HepG2 (cell line): ENCODE results near the gene STRADB. TPM values are rescaled to one million over a fixed set of nuclear protein-coding genes. Genes with fewer than 3 reads are reported as not detected.

ENCODE experiments used
- ATAC-seq: fragments of 200-7000 bp; cut with Tn5 transposase; 3 replicates; pipeline ENCODE4 v1.9.1; 2020; ENCODE audit warnings: mild to moderate bottlenecking, moderate library complexity
- BruUV-seq: library from RNA; stranded (reverse); fragments of 400-500 nt; replicated peaks from 2 replicates; lab custom pipeline; 2021; lab: Mats Ljungman, UMichigan
- CTCF ChIA-PET: fragments of 300-600 bp; formaldehyde crosslinking; extraction: SDS; loops from one replicate; lab custom pipeline; 2021; ENCODE audit warnings: low total read pairs, inconsistent platforms, low intra/inter-chr PET ratio; lab: Yijun Ruan, JAX
- POLR2A ChIA-PET: fragments of 350-600 bp; sonication (Branson Sonifier 250); formaldehyde crosslinking; loops from one replicate; lab custom pipeline; 2020; ENCODE audit warnings: antibody characterized with exemption, inconsistent platforms; lab: Yijun Ruan, JAX
- DNase-seq: peaks from one replicate; pipeline ENCODE4 v3.0.0-alpha.2; 2015; ENCODE audit warnings: low spot score
- FAIRE-seq: peaks from 3 replicates; lab custom pipeline; 2011; peaks lifted over from hg19 to GRCh38; lab: Jason Lieb, UNC
- H2AFZ ChIP-seq: one replicate; pipeline ENCODE4 v1.6.1; 2011; ENCODE audit warnings: low read length, inconsistent platforms
- H3K27ac ChIP-seq: fragments of 300-600 bp; 3 replicates; pipeline ENCODE4 v1.8.0; 2011; ENCODE audit warnings: mixed run types, mild to moderate bottlenecking, mixed read lengths, low read length, inconsistent platforms; ENCODE audit not compliant: insufficient read depth; ENCODE audit errors: extremely low read length
- H3K27me3 ChIP-seq, 2 experiments: fragments of 200-600 bp in 1 of 2; 2 replicates in 1 of 2; 3 replicates in 1 of 2; pipeline versions ENCODE4 v1.6.0 to v1.8.0; 2011; ENCODE audit warnings: low read length in 2 of 2, mild to moderate bottlenecking in 2 of 2, moderate library complexity in 2 of 2, inconsistent platforms in 1 of 2; ENCODE audit not compliant: insufficient read depth in 2 of 2, control insufficient read depth in 1 of 2
- H3K36me3 ChIP-seq, 2 experiments: fragments of 200-600 bp in 1 of 2; replicated peaks in 1 of 2; 2 replicates in 1 of 2; 3 replicates in 1 of 2; pipeline versions ENCODE4 v1.5.1 to v1.8.0; 2011; ENCODE audit warnings: low read length in 2 of 2, inconsistent platforms in 1 of 2; ENCODE audit not compliant: insufficient read depth in 2 of 2, control insufficient read depth in 1 of 2
- H3K4me1 ChIP-seq: 2 replicates; pipeline ENCODE4 v1.5.1; 2012; ENCODE audit warnings: low read length, inconsistent platforms; ENCODE audit not compliant: insufficient read depth
- H3K4me2 ChIP-seq: 2 replicates; pipeline ENCODE4 v1.6.0; 2011; ENCODE audit warnings: low read depth, low read length, inconsistent platforms
- H3K4me3 ChIP-seq, 3 experiments: fragments of 200-600 bp in 1 of 3; sonication (generic), shearing (Covaris generic) in 1 of 3; replicated peaks in 1 of 3; 2 replicates each; pipeline ENCODE4 v1.5.1; 2011 to 2016; ENCODE audit warnings: low read length in 3 of 3, inconsistent platforms in 2 of 3, low read depth in 2 of 3, mild to moderate bottlenecking in 2 of 3, control low read depth in 1 of 3, mixed read lengths in 1 of 3; ENCODE audit not compliant: insufficient read depth in 1 of 3
- H3K79me2 ChIP-seq: one replicate; pipeline ENCODE4 v1.6.1; 2011; ENCODE audit warnings: low read length, inconsistent platforms; ENCODE audit not compliant: insufficient read depth
- H3K9ac ChIP-seq: 2 replicates; pipeline ENCODE4 v1.6.0; 2011; ENCODE audit warnings: mild to moderate bottlenecking, low read depth, low read length, inconsistent platforms; ENCODE audit not compliant: insufficient read depth
- H3K9me3 ChIP-seq: 2 replicates; pipeline ENCODE4 v1.5.1; 2012; ENCODE audit warnings: mild to moderate bottlenecking, low read length
- H4K20me1 ChIP-seq: 2 replicates; pipeline ENCODE4 v1.6.0; 2011; ENCODE audit warnings: inconsistent platforms, mild to moderate bottlenecking, low read length, moderate library complexity; ENCODE audit not compliant: insufficient read depth
- AGO2 ChIP-seq: fragments of 200-400 bp; formaldehyde crosslinking; optimal IDR thresholded peaks from 2 replicates; pipeline ENCODE3; 2017; ENCODE audit warnings: mild to moderate bottlenecking, low read depth, low read length, moderate library complexity
- CERS6 ChIP-seq: sonication (generic); formaldehyde crosslinking; IDR thresholded peaks from 2 replicates; pipeline ENCODE4 v1.5.0; 2020; ENCODE audit warnings: missing genetic modification reagents
- DNMT3B ChIP-seq: conservative IDR thresholded peaks from 2 replicates; pipeline ENCODE4 v1.6.1; 2016; ENCODE audit warnings: missing biosample characterization, control low read depth
- DRAP1 ChIP-seq: IDR thresholded peaks from 2 replicates; pipeline ENCODE4 v1.6.1; 2016; ENCODE audit warnings: missing genetic modification reagents, missing compliant biosample characterization
- EEA1 ChIP-seq: sonication (generic); formaldehyde crosslinking; IDR thresholded peaks from 2 replicates; pipeline ENCODE4 v1.5.1; 2020; ENCODE audit warnings: mild to moderate bottlenecking, missing genetic modification reagents, borderline replicate concordance
- HNF4A ChIP-seq: sonication (generic); formaldehyde crosslinking; IDR thresholded peaks from 2 replicates; pipeline ENCODE4 v1.4.0; 2020; ENCODE audit warnings: missing genetic modification reagents
- HNRNPUL1 ChIP-seq: fragments of 200-400 bp; formaldehyde crosslinking; IDR thresholded peaks from 2 replicates; pipeline ENCODE4 v1.6.1; 2017; ENCODE audit warnings: low read depth, mild to moderate bottlenecking, low read length, moderate library complexity
- IRF1 ChIP-seq: sonication (generic); formaldehyde crosslinking; IDR thresholded peaks from 2 replicates; pipeline ENCODE4 v1.4.0; 2020; ENCODE audit warnings: low read depth, mild to moderate bottlenecking, missing genetic modification reagents
- KAT7 ChIP-seq: IDR thresholded peaks from 2 replicates; pipeline ENCODE4 v1.6.1; 2018; ENCODE audit warnings: borderline replicate concordance, missing compliant biosample characterization
- KDM3A ChIP-seq: IDR thresholded peaks from 2 replicates; pipeline ENCODE4 v1.6.1; 2018; ENCODE audit warnings: low read depth, missing compliant biosample characterization
- MAFG ChIP-seq: sonication (generic); formaldehyde crosslinking; IDR thresholded peaks from 2 replicates; pipeline ENCODE4 v1.5.1; 2020; ENCODE audit warnings: mild to moderate bottlenecking, missing genetic modification reagents
- NCOR1 ChIP-seq: fragments of 200-600 bp; sonication (generic); IDR thresholded peaks from 2 replicates; pipeline ENCODE4 v1.7.0; 2017; ENCODE audit warnings: antibody characterized with exemption, low read length, borderline replicate concordance
- ZNF30 ChIP-seq: sonication (generic); formaldehyde crosslinking; IDR thresholded peaks from 2 replicates; pipeline ENCODE4 v1.5.0; 2020; ENCODE audit warnings: mild to moderate bottlenecking, missing genetic modification reagents
- ZNF598 ChIP-seq: sonication (generic); formaldehyde crosslinking; IDR thresholded peaks from 2 replicates; pipeline ENCODE4 v1.5.1; 2020; ENCODE audit warnings: mild to moderate bottlenecking, missing genetic modification reagents, borderline replicate concordance
- ZNF614 ChIP-seq: IDR thresholded peaks from 2 replicates; pipeline ENCODE4 v1.6.1; 2018; ENCODE audit warnings: missing biosample characterization, missing genetic modification reagents, inconsistent platforms, borderline replicate concordance
- ZNF724P ChIP-seq: sonication (generic); formaldehyde crosslinking; IDR thresholded peaks from 2 replicates; pipeline ENCODE4 v1.8.0; 2022; ENCODE audit warnings: missing genetic modification reagents, borderline replicate concordance
- ZNF740 ChIP-seq: sonication (generic); formaldehyde crosslinking; IDR thresholded peaks from 2 replicates; pipeline ENCODE4 v1.4.0; 2020; ENCODE audit warnings: missing genetic modification reagents
- ZNF75D ChIP-seq: sonication (generic); formaldehyde crosslinking; IDR thresholded peaks from 2 replicates; pipeline ENCODE4 v1.8.1; 2023; ENCODE audit warnings: missing genetic modification reagents, mild to moderate bottlenecking, borderline replicate concordance
- ZNF800 ChIP-seq: sonication (generic); formaldehyde crosslinking; IDR thresholded peaks from 2 replicates; pipeline ENCODE4 v1.4.0; 2020; ENCODE audit warnings: missing genetic modification reagents
- WGBS: methylation state at CpG from one replicate; pipeline ENCODE4 v1.1.6; 2017; ENCODE audit warnings: low lambda C conversion rate; 5-methylcytosine and 5-hydroxymethylcytosine counted together
- in situ Hi-C: cut with HindIII; loops from 2 replicates; pipeline ENCODE4 v1.10.0; 2017; ENCODE audit warnings: low pct_unique_long_range_greater_than_20kb; ENCODE audit not compliant: extremely low pct_ligation_motif_present
- intact Hi-C: fragments of 100-400 bp; cut with micrococcal nuclease; formaldehyde crosslinking; loops from one replicate; pipeline ENCODE4 v1.10.0; 2022; ENCODE audit not compliant: unreplicated experiment
- polyA plus RNA-seq, 8 experiments: library from polyadenylated mRNA; depleted of rRNA in 3 of 8; stranded (reverse) in 7 of 8; unstranded in 1 of 8; fragments of >200 nt; fragmentation: Illumina TruSeq in 4 of 8; extraction: Trizol in 4 of 8; gene quantifications; 2 replicates each; pipeline versions ENCODE4 v1.2.1 to v1.2.3, GENCODE V29; 2011 to 2016; ENCODE audit warnings: low read depth in 4 of 8, missing spikeins in 1 of 8, mixed read lengths in 1 of 8; ENCODE audit not compliant: insufficient read depth in 1 of 8
- total RNA-seq, 5 experiments: library from RNA; depleted of rRNA; stranded (reverse); fragments of >200 nt; fragmentation: Illumina TruSeq; extraction: Trizol; gene quantifications; 2 replicates each; pipeline ENCODE4 v1.2.3, GENCODE V29; 2016; ENCODE audit warnings: low read depth in 1 of 5

Gene STRADB
- total and polyA plus RNA-seq, 2 of the 13 experiments (the other 11 are each of a cell fraction or from before 2014, with no cell fraction given) = 34.1 to 66.6 TPM

GRCh38 chr2:201451292-201452057, at the start of gene STRADB, which contains the start of gene TRAK2 (continued):
- no peak; the same call in 1 of the 2 replicates for TF ChIP-seq CERS6 (CRISPR knock-in tag)
- peak; percentile 76 for TF ChIP-seq AGO2
- TF ChIP-seq MAFG (CRISPR knock-in tag) = no peak
- peak; percentile 49; the same call in 1 of the 2 replicates for TF ChIP-seq NCOR1
- peak; percentile 84; the same call in 1 of the 2 replicates for TF ChIP-seq KAT7 (CRISPR knock-in tag)
- TF ChIP-seq, all 625 proteins: peak for 384

GRCh38 chr2:201401815-201402214, 49.7 kb upstream of the STRADB start:
- no peak overlapping the region for H3K9ac ChIP-seq
- H3K27ac ChIP-seq = no peak overlapping the region
- in situ Hi-C loops (no loop called here), intact Hi-C loops (no loop called here)
- H3K27me3 ChIP-seq = no peaks in the 10 kb centered on the region
- H3K4me1 ChIP-seq = peaks cover 18% of the 10 kb centered on the region
- 98% methylated on average over 3 of the region's 3 CpGs for WGBS
- no TSS peak for BruUV-seq
- no peak overlapping the region for H2AFZ ChIP-seq
- no peaks in the 10 kb centered on the region for H4K20me1 ChIP-seq
- H3K4me2 ChIP-seq = no peak overlapping the region
- peaks cover 4 to 24% of the 10 kb centered on the region in 2 experiments for H3K36me3 ChIP-seq
- ChIA-PET CTCF (no interaction called here), POLR2A (no interaction called here)
- no peaks in the 10 kb centered on the region for H3K79me2 ChIP-seq
- no peaks in the 10 kb centered on the region for H3K9me3 ChIP-seq
- FAIRE-seq (no peak), DNase-seq (no peak), ATAC-seq (no peak)
- no peak overlapping the region for H3K4me3 ChIP-seq
- TF ChIP-seq DNMT3B = no peak
- no peak for TF ChIP-seq ZNF30 (CRISPR knock-in tag)
- no peak for TF ChIP-seq KDM3A (CRISPR knock-in tag)
- TF ChIP-seq ZNF75D (CRISPR knock-in tag) = no peak
- TF ChIP-seq HNRNPUL1 = no peak
- TF ChIP-seq HNF4A (CRISPR knock-in tag) = no peak
- TF ChIP-seq ZNF598 = no peak
- TF ChIP-seq ZNF740 (CRISPR knock-in tag) = no peak
- no peak for TF ChIP-seq ZNF614 (CRISPR knock-in tag)
- TF ChIP-seq DRAP1 = no peak
- no peak for TF ChIP-seq EEA1 (CRISPR knock-in tag)
- TF ChIP-seq ZNF724P (CRISPR knock-in tag) = no peak
- TF ChIP-seq ZNF800 = no peak
- no peak for TF ChIP-seq IRF1 (CRISPR knock-in tag)
